GM18868 (cell line): ENCODE measurements around the gene B4GALNT3.
"Not testable (repeated sequence)": the region's sequence is repeated elsewhere in the genome, so short reads cannot be mapped to it uniquely, and the experiment has no call there.

Experiments used
- ATAC-seq: cut with Tn5 transposase; IDR thresholded peaks from one replicate; pipeline ENCODE4 v1.9.1; 2021; ENCODE audit warnings: mild to moderate bottlenecking, moderate library complexity; ENCODE audit not compliant: unreplicated experiment

The B4GALNT3 gene

DNA sequence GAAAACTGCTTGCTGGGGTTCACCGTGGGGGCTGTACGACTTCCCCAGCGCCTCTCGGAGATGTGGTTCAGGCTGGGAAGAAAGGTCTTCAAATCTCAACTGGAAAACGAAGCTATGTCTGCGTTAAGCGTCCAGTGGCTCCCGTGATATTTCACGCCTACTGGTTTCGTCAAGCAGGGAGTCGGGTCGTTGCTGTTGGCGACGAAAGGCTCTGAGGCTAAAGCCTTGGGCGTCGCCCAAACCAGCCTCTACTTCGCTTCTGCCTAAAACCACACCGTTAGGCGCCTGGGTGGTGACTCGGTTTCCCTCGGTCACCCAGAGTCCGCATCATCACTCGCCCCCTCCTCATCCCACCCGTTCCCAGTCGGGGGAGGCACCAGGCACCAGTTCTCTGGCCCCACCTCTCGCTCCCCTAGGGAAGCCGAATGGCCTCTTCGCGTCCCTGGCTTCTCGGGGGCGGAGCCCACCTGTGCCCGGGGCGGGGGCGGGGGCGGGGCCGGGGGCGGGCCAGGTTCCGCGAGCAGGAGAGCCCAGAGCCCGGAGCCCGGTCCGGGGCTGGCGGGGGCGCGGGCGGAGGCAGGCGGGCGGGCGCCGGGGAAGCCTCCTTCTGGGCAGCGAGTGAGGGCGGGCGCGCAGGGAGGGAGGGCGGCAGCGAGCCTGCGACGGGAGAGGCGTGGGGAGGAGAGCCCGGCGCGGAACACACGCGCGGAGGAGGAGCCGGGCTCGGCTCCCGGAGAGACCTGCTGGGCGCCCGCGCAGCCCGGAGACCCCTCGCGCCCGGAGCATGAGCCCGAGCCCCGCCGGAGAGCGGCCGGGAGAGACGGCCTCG lies at the start of gene B4GALNT3:
Gene B4GALNT3, plus strand, starts transcription at position 510 of the 829 bp plus-strand sequence. CDS start 438 bp downstream, outside the sequence.
- no peak for ATAC-seq

DNA sequence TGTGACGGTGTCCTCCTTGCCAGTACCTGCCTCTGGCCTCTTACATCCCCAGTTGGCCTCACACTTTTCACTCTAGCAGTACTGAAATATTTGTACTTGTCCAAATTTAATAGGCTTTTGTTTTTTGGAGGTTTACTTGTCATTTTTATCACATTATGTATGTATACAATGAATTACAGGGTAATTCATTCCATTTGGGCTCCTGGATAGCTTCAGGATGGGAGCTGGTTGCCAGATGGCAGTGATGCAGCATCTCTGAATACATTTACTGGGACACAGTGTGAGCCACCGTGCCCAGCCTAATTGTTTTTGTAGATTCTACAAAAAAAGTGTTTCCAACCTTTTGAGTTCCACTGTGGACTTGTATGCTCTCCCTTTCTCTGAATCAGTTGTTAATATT lies 44.9 kb upstream of the B4GALNT3 start:
- no peak for ATAC-seq

DNA sequence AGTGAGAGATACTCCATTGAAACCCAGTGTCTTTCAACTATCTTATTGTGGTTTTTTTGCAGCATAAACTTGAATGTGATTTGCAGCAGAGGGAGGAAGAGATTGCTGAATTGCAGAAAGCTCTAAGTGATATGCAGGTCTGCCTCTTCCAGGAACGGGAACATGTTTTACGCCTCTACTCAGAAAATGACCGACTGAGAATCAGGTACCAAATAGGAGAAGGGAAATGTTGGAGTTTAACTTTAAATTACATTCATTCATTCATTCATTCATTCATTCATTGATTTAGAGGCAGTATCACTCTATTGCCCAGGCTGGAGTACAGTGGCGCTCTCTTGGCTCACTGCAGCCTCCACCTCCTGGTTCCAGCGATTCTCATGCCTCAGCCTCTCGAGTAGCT lies 41.3 kb upstream of the B4GALNT3 start:
- ATAC-seq: no peak

DNA sequence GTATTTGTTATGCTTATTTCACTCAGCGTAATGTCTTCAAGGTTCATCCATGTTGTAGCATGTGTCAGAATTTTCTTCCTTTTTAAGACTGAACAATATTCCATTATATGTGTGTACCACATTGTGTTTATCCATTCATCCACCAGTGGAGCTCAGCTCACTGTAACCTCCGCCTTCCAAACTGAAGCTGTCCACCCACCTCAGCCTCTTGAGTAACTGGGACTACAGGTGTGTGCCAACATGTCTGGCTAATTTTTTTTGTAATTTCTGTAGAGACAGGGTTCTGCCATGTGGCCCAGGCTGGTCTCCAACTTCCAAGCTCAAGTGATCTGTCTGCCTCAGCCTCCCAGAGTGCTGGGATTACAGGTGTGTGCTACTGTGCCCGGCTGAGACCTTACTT lies 37.2 kb upstream of the B4GALNT3 start:
- no peak for ATAC-seq

- ATAC-seq: not testable (repeated sequence)
Measured at GRCh38 chr12:435737-436136, 24.0 kb upstream of the B4GALNT3 start.

GRCh38 chr12:442235-442884 lies 17.4 kb upstream of the B4GALNT3 start:
- no peak for ATAC-seq

DNA sequence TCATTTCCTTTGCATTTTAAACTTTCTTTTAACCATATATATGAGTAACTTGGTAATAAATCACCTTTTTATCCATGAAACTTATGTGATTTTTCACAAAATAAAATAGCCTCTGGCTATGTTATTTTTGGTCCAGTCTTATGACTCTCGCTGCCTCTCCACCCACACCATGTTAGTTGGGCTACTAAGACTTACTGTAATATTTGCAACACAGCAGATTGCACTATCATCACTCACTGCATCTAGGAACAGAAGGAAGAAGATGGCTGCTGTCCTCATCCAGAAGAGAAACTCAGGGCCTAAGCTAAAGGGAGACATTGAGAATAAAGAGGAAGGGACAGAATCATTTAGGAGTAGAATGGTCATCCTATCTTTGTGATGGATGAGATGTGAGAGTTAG lies 12.6 kb upstream of the B4GALNT3 start:
- no peak for ATAC-seq

GRCh38 chr12:449203-449602 lies 10.5 kb upstream of the B4GALNT3 start:
- no peak for ATAC-seq

GRCh38 chr12:450438-450837 lies 9.3 kb upstream of the B4GALNT3 start:
- ATAC-seq: no peak

GRCh38 chr12:452667-453210 lies 7.0 kb upstream of the B4GALNT3 start:
- no peak for ATAC-seq

- ATAC-seq: no peak
Measured at GRCh38 chr12:454833-455232, 4.9 kb upstream of the B4GALNT3 start.

GRCh38 chr12:455821-456220 lies 3.9 kb upstream of the B4GALNT3 start:
- no peak for ATAC-seq

DNA sequence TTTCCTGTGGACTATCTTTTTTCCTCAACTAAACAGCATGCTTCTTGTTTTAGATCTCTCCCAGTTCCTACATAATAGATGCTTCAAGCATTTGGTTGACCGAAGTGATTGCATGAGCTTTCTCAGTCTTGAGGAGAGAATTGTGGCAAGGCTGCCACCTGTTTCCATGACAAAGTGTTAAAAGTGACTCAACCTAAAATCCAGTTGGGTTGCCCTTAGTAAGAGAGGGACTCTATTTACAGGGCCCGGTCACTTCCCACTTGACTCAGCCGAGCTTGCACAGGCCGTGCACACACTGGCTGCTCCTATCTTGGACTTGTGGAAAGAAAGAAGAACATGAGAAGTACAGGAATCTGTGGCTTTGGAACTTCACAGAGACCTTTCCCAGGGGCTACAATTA lies 2.1 kb upstream of the B4GALNT3 start:
- ATAC-seq: no peak

DNA sequence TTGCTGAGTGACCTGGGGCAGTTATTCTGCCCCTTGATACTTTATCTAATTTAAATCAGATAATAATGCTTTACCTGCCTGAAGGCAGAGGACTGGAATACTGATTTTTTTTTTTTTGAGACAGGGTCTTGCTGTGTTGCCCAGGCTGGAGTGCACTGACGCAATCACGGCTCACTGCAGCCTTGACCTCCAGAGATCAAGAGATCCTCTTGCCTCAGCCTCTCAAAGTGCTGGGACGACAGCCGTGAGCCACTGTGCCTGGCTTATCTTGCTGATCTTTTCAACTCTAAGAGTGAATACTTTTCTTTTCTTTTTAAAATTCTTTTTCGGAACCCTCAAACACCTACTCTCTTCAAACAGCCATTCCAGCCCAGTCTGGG lies 699 bp upstream of the B4GALNT3 start:
- ATAC-seq: no peak

GRCh38 chr12:460261-461230 lies 807 bp downstream of the B4GALNT3 start:
- ATAC-seq: no peak

- no peak for ATAC-seq
Measured at GRCh38 chr12:461425-461824, 1.7 kb downstream of the B4GALNT3 start.

- ATAC-seq: no peak
Measured at GRCh38 chr12:462936-463705, 3.4 kb downstream of the B4GALNT3 start.

GRCh38 chr12:464484-465267 lies 4.9 kb downstream of the B4GALNT3 start:
- ATAC-seq: no peak

- no peak for ATAC-seq
Measured at GRCh38 chr12:466039-466438, 6.3 kb downstream of the B4GALNT3 start.
